GM20431 (cell line): ENCODE measurements around the gene CSNK2A3.
"Not testable (repeated sequence)": the region's sequence is repeated elsewhere in the genome, so short reads cannot be mapped to it uniquely, and the experiment has no call there.

ENCODE experiments used
- in situ Hi-C: fragments of 300-500 bp; cut with MseI, MboI; formaldehyde crosslinking; loops from one replicate; pipeline ENCODE4 v1.15.0; 2020; ENCODE audit warnings: low sequenced_read_pairs; ENCODE audit not compliant: unreplicated experiment

Gene CSNK2A3

DNA sequence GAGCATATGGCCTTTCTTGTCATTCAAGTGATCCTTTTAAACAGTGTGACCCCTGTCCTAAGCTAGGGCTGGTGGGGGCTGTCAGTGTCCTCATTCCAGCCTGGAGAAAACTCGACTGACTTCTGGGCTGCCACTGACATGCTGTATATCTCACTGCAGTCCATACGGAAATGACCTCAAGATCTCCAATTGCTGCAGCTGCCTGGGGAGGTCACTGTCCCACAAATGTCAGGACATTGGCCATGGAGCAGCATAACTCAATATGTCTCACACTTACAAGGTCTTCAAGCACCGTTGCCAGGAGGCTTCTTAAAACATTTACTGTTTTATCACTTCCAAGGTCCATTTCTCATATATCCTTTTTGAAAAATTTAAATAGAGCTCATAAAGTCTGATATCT, 27.8 kb upstream of the CSNK2A3 start:
- in situ Hi-C loops = no loop called here

- in situ Hi-C loops = no loop called here
Measured at GRCh38 chr11:11380340-11380739, 27.3 kb upstream of the CSNK2A3 start.

DNA sequence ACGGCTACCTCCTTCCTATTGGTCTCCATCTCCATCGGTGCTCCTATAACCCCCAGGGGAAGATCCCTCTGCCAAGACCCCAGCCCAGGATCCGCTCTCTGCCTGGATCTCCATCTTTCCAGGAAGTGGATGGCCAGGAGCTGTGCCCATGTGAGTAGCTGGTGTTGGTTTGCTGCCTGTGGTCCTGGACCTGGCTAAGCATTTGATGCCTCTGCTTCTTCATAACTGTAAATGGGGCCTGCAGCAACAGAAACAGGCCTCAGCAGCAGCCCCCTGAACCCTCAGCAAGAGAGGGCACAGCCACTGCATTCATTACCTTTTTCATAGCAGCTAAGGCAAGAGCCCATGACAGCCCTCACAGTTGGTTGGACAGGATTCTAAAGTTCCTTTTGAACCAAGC, 26.6 kb upstream of the CSNK2A3 start:
- in situ Hi-C loops = no loop called here

DNA sequence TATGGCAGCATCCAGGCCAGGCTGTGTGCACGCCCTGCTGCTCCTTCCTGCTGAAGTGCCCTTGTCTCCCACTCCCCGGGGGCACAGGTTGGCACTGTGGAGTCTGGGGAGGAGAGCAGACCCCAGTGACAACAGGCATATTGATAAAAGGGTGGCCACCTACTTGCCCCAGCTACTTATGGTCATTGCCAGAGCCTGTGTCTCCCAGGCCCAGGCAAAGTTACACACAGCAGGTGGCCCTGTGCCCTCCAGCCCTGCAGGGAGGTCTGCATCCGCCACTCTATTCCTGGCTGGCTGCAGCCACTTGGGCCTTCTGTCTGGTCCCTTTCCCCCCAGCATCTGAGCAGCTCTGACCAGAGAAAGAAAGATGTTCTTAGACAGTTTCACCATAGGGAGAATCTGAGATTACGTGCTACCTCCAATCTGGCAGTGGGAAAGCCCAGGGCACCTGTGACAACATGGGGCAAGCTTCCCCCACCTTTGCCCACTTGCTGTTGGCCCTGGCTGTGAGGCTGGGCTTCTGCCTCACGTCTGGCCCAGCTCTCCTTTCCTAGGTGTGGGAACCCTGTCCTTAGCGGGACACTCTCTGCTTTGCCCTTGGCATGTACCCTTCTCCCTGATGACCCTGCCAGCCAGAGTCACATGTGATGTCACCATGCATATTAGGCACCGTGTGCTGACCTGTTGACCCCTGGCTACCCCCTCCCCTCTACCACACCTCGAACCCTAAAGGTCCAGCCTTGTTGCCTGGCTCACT, 25.3 kb upstream of the CSNK2A3 start:
- in situ Hi-C loops = no loop called here

- in situ Hi-C loops = no loop called here
Measured at GRCh38 chr11:11374358-11375148, 21.5 kb upstream of the CSNK2A3 start.

DNA sequence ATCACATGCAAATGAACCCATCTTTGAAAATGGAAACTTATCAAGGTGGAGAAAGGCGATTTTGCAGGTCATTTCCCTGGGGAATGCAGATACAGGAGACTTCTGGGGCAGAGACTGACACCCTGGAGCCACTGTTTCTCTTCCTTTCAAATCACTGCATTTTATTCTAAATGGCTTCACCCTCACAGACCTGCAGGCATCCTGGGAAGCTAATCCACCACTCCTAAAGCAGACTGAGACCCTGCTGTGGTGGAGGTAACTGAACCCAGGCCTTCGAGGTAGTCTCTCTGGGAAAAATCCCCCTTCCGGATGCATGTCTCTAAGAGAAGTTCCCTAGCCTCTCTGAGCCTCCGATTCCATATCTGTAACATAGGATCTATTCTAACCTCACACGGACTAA, 20.9 kb upstream of the CSNK2A3 start:
- in situ Hi-C loops = no loop called here

DNA sequence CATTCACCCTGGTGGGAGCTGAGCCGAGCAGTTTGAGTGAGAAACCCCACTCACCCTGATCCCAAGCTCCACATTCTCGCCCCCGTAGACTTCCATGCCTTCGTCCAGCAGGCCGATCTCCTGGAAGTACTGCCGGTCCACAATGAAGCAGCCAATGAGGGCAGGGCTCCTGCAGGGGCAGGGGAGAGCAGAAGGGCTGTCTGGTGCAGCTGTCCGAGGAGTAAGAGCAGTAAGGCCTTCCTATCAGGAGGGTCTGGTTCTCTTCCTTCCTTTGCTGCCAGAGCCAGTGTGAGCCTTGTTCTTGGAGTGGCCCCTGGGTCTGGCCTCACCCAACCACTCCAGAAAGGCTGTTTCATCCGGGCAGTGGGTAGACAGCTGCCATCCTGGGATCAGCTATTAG, 19.4 kb upstream of the CSNK2A3 start:
- in situ Hi-C loops = no loop called here

- in situ Hi-C loops = no loop called here
Measured at GRCh38 chr11:11370962-11371303, 17.9 kb upstream of the CSNK2A3 start.

DNA sequence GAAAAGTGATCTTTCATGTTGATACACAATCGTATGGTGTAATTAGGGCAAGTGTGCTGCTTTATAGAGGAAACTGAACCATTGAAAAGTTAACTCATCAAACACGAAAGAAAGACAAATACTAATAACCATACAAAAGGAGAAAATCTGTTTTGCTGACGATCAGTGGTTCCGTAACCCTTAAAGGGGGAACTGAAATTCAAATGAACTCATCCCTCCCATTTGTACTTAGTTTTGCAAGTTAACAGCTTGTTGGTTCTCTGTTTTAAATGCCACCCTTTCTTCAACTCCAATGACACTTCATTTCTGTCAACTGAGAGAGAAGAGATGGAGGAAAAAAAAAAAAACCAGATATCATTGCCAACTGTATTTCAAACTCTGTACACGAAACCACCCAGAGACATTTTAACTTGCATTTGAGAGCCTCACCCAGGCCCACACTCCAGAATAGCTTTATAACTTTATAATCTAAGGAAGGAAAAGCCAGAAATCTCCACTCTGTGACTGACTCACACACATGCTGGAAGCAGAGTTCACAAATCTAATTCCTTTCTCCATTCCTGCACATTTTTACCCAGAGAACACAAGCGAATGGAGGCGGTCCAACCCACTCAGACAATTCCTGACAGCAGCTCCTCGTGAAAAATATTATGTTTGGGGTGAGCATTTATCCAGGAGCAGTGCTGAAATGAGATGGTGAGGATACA, 17.4 kb upstream of the CSNK2A3 start:
- in situ Hi-C loops = no loop called here

DNA sequence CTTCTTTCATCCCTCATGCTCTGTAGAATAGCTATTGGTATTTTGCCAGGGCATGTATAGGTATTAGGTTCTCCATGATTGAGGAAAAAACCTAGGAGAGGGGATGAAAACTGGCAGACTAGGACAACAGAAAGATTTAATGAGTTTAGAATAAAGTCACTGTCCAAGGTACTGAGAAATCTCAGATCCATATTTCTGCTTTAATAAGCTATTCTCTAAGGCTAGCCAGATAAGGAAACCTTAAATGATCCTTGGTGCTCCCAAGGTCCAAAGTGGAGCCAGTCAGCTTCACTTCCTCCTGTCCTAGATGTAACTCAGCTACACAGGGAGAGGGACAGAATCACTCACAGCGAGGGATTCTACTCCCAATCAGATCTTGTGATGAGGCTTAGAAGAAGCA, 13.7 kb upstream of the CSNK2A3 start:
- in situ Hi-C loops = no loop called here

DNA sequence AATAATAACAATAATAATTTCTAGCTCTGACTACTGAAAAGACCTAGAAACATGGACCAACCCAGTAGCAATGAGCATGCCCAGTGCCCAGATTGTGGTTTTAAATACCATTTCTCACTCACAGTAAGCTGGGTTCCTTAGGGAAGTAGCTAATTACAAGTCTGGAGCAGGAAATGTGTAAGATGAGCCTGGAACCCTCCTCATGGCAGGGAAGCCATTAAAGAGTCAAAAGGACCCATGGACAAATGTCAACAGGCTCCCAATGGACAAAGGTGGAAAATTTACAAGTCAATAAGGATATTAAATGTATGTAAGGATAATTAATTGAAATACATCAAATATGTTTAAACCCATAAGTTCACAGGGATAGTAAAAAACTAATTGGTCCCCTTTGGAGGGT, 10.6 kb upstream of the CSNK2A3 start:
- in situ Hi-C loops = no loop called here

DNA sequence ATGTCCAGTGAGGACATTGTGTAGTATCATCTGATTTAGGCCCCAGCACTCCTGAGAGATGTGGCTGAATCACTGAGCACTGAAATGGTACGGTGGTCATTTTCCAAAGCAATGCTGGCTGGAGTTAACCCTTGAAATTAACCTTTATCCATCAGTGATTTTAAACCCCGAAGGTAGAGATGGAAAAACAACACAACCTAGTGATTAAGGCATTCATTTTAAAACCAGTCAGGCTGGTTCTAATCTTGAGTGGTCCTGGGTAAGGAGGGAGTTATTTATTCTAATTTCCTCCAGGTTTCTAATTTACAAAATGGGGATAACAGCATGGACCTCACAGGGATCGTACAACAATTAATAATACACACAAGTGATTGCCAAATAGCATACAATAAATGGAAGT, 6.6 kb upstream of the CSNK2A3 start:
- in situ Hi-C loops = no loop called here

GRCh38 chr11:11356842-11357241, 3.8 kb upstream of the CSNK2A3 start:
- in situ Hi-C loops = no loop called here

GRCh38 chr11:11351851-11352250, 1.2 kb downstream of the CSNK2A3 start:
- in situ Hi-C loops = not testable (repeated sequence)

DNA sequence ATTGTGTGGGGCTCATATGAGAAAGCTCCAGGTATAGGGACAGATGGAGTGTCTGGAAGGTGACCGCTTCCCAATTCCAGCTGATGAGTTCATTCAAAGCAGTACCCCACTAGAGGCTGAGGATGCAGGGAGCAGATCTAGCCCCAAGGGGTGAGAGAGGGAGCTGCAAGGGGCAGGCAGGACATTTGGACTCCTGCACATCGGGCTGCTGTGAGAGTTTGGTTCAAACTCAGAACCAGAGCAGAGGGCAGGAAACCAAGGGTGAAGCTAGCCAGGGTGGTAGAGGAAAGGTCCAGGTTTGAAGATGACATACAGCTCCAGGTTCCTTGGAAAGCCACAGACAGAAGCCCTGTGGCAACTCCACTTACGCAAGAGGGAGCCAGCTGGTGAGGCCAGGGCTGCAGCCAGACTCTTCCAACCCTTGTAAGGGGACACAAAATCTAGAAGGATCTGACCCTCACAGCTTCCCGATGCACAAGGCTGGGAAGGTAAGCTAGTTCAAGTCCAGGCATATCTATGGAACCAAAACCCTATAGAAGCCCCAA, 1.9 kb downstream of the CSNK2A3 start:
- in situ Hi-C loops = no loop called here

- in situ Hi-C loops = no loop called here
Measured at GRCh38 chr11:11349870-11350337, 3.1 kb downstream of the CSNK2A3 start.

- in situ Hi-C loops = no loop called here
Measured at GRCh38 chr11:11349106-11349825, 3.8 kb downstream of the CSNK2A3 start.

GRCh38 chr11:11348303-11348702, 4.7 kb downstream of the CSNK2A3 start:
- in situ Hi-C loops = no loop called here

DNA sequence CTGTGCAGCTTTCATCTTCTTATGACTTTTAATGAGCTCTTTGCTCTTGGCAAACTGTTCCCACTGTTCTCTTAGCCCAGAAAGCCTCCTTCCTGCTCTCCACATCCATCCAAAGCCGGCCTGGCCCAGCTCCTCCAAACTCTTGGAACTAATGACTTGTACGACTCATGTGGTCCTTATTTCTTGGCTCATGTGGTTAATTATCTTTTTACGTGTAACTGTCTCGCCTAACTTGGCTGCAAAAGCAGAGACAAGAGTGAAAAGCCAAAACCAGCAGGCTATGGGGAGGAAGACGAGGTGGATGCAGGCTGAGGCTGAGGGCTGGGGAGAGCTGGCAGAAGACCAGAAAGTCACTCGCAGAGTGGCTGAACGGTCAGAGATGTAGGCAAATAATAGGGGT, 5.5 kb downstream of the CSNK2A3 start:
- in situ Hi-C loops = no loop called here

GRCh38 chr11:11346303-11346702, 6.7 kb downstream of the CSNK2A3 start:
- in situ Hi-C loops = no loop called here
